MM.1S (cell line): ENCODE measurements around the gene GRIK3.

Source experiments
- DNase-seq: peaks from one replicate; pipeline ENCODE4 v3.0.0-alpha.2; 2015
- H2AFZ ChIP-seq: fragments of 300-600 bp; sonication (generic); 2 replicates; pipeline ENCODE4 v1.6.0; 2016; ENCODE audit warnings: antibody characterized with exemption, low read length
- H3F3A ChIP-seq: fragments of 300-600 bp; sonication (generic); 2 replicates; pipeline ENCODE4 v1.6.1; 2016; ENCODE audit warnings: mild to moderate bottlenecking, antibody characterized with exemption, low read length, moderate library complexity, mixed read lengths; ENCODE audit not compliant: insufficient read depth
- H3K27ac ChIP-seq: fragments of 300-600 bp; sonication (generic); 2 replicates; pipeline ENCODE4 v1.5.1; 2016; ENCODE audit warnings: mild to moderate bottlenecking, low read length
- H3K27me3 ChIP-seq: fragments of 300-600 bp; sonication (generic); replicated peaks from 2 replicates; pipeline ENCODE4 v1.6.0; 2016; ENCODE audit warnings: low read length; ENCODE audit not compliant: insufficient read depth
- H3K36me3 ChIP-seq: fragments of 300-600 bp; sonication (generic); replicated peaks from 2 replicates; pipeline ENCODE4 v1.6.1; 2016; ENCODE audit warnings: mild to moderate bottlenecking, low read length, mixed read lengths; ENCODE audit not compliant: insufficient read depth
- H3K4me1 ChIP-seq: fragments of 300-600 bp; sonication (generic); 2 replicates; pipeline ENCODE4 v1.6.1; 2016; ENCODE audit warnings: low read length, mixed read lengths
- H3K4me2 ChIP-seq: fragments of 300-600 bp; sonication (generic); 2 replicates; pipeline ENCODE4 v1.6.0; 2016; ENCODE audit warnings: low read depth, low read length
- H3K4me3 ChIP-seq: fragments of 300-600 bp; sonication (generic); 2 replicates; pipeline ENCODE4 v1.5.1; 2016; ENCODE audit warnings: low read length, mixed read lengths
- H3K79me2 ChIP-seq: fragments of 300-600 bp; sonication (generic); 2 replicates; pipeline ENCODE4 v1.6.1; 2016; ENCODE audit warnings: mixed run types, low read length, mixed read lengths
- H3K9ac ChIP-seq: fragments of 300-600 bp; sonication (generic); 2 replicates; pipeline ENCODE4 v1.6.1; 2016; ENCODE audit warnings: low read length, mixed read lengths
- H3K9me2 ChIP-seq: fragments of 300-600 bp; sonication (generic); replicated peaks from 2 replicates; pipeline ENCODE4 v1.6.1; 2016; ENCODE audit warnings: mild to moderate bottlenecking, low read length, mixed read lengths; ENCODE audit not compliant: insufficient read depth
- H3K9me3 ChIP-seq: fragments of 300-600 bp; sonication (generic); replicated peaks from 2 replicates; pipeline ENCODE4 v1.6.1; 2016; ENCODE audit warnings: mild to moderate bottlenecking, low read length, mixed read lengths; ENCODE audit not compliant: insufficient read depth
- H4K20me1 ChIP-seq: fragments of 300-600 bp; sonication (generic); 2 replicates; pipeline ENCODE4 v1.6.1; 2016; ENCODE audit warnings: mild to moderate bottlenecking, low read length, moderate library complexity, mixed read lengths; ENCODE audit not compliant: insufficient read depth
- CTCF ChIP-seq: fragments of 300-600 bp; sonication (generic); IDR thresholded peaks from 2 replicates; pipeline ENCODE4 v1.5.1; 2016; ENCODE audit warnings: antibody characterized with exemption, low read length, mixed read lengths
- EZH2 ChIP-seq: fragments of 300-600 bp; sonication (generic); optimal IDR thresholded peaks from 2 replicates; pipeline ENCODE3; 2017; ENCODE audit warnings: low read depth, mild to moderate bottlenecking, antibody characterized with exemption, low read length, mixed read lengths
- EZH2phosphoT487 ChIP-seq: fragments of 300-600 bp; sonication (generic); IDR thresholded peaks from 2 replicates; pipeline ENCODE4 v1.6.1; 2018; ENCODE audit warnings: antibody characterized with exemption, low read length

The GRIK3 gene

GRCh38 chr1:37073152-37073853, 39.0 kb upstream of the GRIK3 start:
- Histone ChIP-seq H2AFZ (no peak overlapping the region), H3K79me2 (no peaks in the 10 kb centered on the region), H3K4me1 (no peaks in the 10 kb centered on the region), H3F3A (no peaks in the 10 kb centered on the region), H3K36me3 (no peaks in the 10 kb centered on the region), H3K9me2 (no peaks in the 10 kb centered on the region), H3K27ac (no peak overlapping the region), H3K9ac (no peak overlapping the region), H3K4me3 (no peak overlapping the region), H4K20me1 (no peaks in the 10 kb centered on the region), H3K9me3 (no peaks in the 10 kb centered on the region), H3K4me2 (no peak overlapping the region), H3K27me3 (peaks cover 100% of the 10 kb centered on the region)
- no peak for TF ChIP-seq CTCF
- no peak for TF ChIP-seq EZH2phosphoT487
- TF ChIP-seq EZH2: no peak
- no peak for DNase-seq

GRCh38 chr1:37071829-37072228, 37.5 kb upstream of the GRIK3 start:
- TF ChIP-seq EZH2: no peak
- TF ChIP-seq EZH2phosphoT487: no peak
- TF ChIP-seq CTCF: no peak
- Histone ChIP-seq H3K4me1 (no peaks in the 10 kb centered on the region), H3K79me2 (no peaks in the 10 kb centered on the region), H3K4me2 (no peak overlapping the region), H3K36me3 (no peaks in the 10 kb centered on the region), H3F3A (no peaks in the 10 kb centered on the region), H3K9ac (no peak overlapping the region), H3K9me3 (no peaks in the 10 kb centered on the region), H3K27ac (no peak overlapping the region), H2AFZ (no peak overlapping the region), H3K9me2 (no peaks in the 10 kb centered on the region), H4K20me1 (no peaks in the 10 kb centered on the region), H3K27me3 (peaks cover 96% of the 10 kb centered on the region), H3K4me3 (no peak overlapping the region)
- no peak for DNase-seq

- no peaks in the 10 kb centered on the region for H3K9me2 ChIP-seq
These were observed 35.8 kb upstream of the GRIK3 start for GRCh38 chr1:37070126-37070525.

GRCh38 chr1:37069406-37069805, 35.1 kb upstream of the GRIK3 start:
- no peaks in the 10 kb centered on the region for H3K36me3 ChIP-seq
- H3K4me1 ChIP-seq: no peaks in the 10 kb centered on the region
- H3K27me3 ChIP-seq: peaks cover 95% of the 10 kb centered on the region
- H3K79me2 ChIP-seq: no peaks in the 10 kb centered on the region
- no peaks in the 10 kb centered on the region for H4K20me1 ChIP-seq
- DNase-seq: no peak
- no peak for TF ChIP-seq EZH2phosphoT487
- TF ChIP-seq CTCF: no peak
- no peak for TF ChIP-seq EZH2
- H3K9ac ChIP-seq: no peak overlapping the region
- no peaks in the 10 kb centered on the region for H3K9me2 ChIP-seq
- H2AFZ ChIP-seq: no peak overlapping the region
- no peaks in the 10 kb centered on the region for H3K9me3 ChIP-seq
- no peak overlapping the region for H3K27ac ChIP-seq
- no peaks in the 10 kb centered on the region for H3F3A ChIP-seq
- no peak overlapping the region for H3K4me3 ChIP-seq
- no peak overlapping the region for H3K4me2 ChIP-seq

More at GRCh38 chr1:37070126-37070525, 35.8 kb upstream of the GRIK3 start:
- Histone ChIP-seq H3K9ac (no peak overlapping the region), H3K27ac (no peak overlapping the region), H3K4me3 (no peak overlapping the region), H3F3A (no peaks in the 10 kb centered on the region), H2AFZ (no peak overlapping the region), H3K36me3 (no peaks in the 10 kb centered on the region), H3K4me2 (no peak overlapping the region), H4K20me1 (no peaks in the 10 kb centered on the region), H3K4me1 (no peaks in the 10 kb centered on the region), H3K9me3 (no peaks in the 10 kb centered on the region), H3K79me2 (no peaks in the 10 kb centered on the region), H3K27me3 (peaks cover 95% of the 10 kb centered on the region)
- no peak for TF ChIP-seq EZH2phosphoT487
- DNase-seq: no peak
